ENCODE data around the gene KRTAP12-3.
"Not testable (repeated sequence)": the region's sequence is repeated elsewhere in the genome, so short reads cannot be mapped to it uniquely, and the experiment has no call there.

KRTAP12-3 gene

GRCh38 chr21:44657635-44658540 lies at the start of gene KRTAP12-3:
Gene KRTAP12-3, plus strand, starts transcription at chr21:44657932. Its CDS starts 48 bp downstream, at chr21:44657980.
- no peak for DNase-seq

GRCh38 chr21:44609193-44609592 lies 48.5 kb upstream of the KRTAP12-3 start:
- DNase-seq = no peak

GRCh38 chr21:44610157-44610843 lies 47.4 kb upstream of the KRTAP12-3 start:
- not testable (repeated sequence) for DNase-seq

- DNase-seq = no peak
Measured at GRCh38 chr21:44611551-44611950, 46.2 kb upstream of the KRTAP12-3 start.

GRCh38 chr21:44612029-44612486 lies 45.7 kb upstream of the KRTAP12-3 start, which contains the start of gene KRTAP10-8:
Gene KRTAP10-8, plus strand, starts transcription at chr21:44612079. Its CDS starts 22 bp downstream, at chr21:44612101.
- no peak for DNase-seq

- DNase-seq = no peak
Measured at GRCh38 chr21:44612669-44613229, 45.0 kb upstream of the KRTAP12-3 start.

GRCh38 chr21:44613386-44614155 lies 44.2 kb upstream of the KRTAP12-3 start:
- DNase-seq = no peak

GRCh38 chr21:44614161-44614631 lies 43.5 kb upstream of the KRTAP12-3 start:
- DNase-seq = no peak

GRCh38 chr21:44614961-44615391 lies 42.8 kb upstream of the KRTAP12-3 start:
- no peak for DNase-seq

- DNase-seq = no peak
Measured at GRCh38 chr21:44615466-44615865, 42.3 kb upstream of the KRTAP12-3 start.

- DNase-seq = peak; percentile 51
Measured at GRCh38 chr21:44615911-44616590, 41.7 kb upstream of the KRTAP12-3 start.

- no peak for DNase-seq
Measured at GRCh38 chr21:44616591-44616926, 41.2 kb upstream of the KRTAP12-3 start.

GRCh38 chr21:44617071-44617501 lies 40.6 kb upstream of the KRTAP12-3 start:
- DNase-seq = no peak

GRCh38 chr21:44618504-44618903 lies 39.2 kb upstream of the KRTAP12-3 start:
- DNase-seq = no peak

- no peak for DNase-seq
Measured at GRCh38 chr21:44618909-44619308, 38.8 kb upstream of the KRTAP12-3 start.

- DNase-seq = no peak
Measured at GRCh38 chr21:44619886-44620285, 37.8 kb upstream of the KRTAP12-3 start.

- no peak for DNase-seq
Measured at GRCh38 chr21:44623575-44623974, 34.2 kb upstream of the KRTAP12-3 start.

- DNase-seq = no peak
Measured at GRCh38 chr21:44625756-44626155, 32.0 kb upstream of the KRTAP12-3 start.

GRCh38 chr21:44626262-44626661 lies 31.5 kb upstream of the KRTAP12-3 start:
- DNase-seq = no peak

- no peak for DNase-seq
Measured at GRCh38 chr21:44626673-44627143, 31.0 kb upstream of the KRTAP12-3 start, which contains the start of gene KRTAP10-9. Gene KRTAP10-9, plus strand, starts transcription at chr21:44627093. Its CDS starts 79 bp downstream, at chr21:44627172.

- not testable (repeated sequence) for DNase-seq
Measured at GRCh38 chr21:44627181-44627822, 30.4 kb upstream of the KRTAP12-3 start.
